ENCODE data around the gene KMT2C. TPM values are rescaled to one million over a fixed set of nuclear protein-coding genes. Genes with fewer than 3 reads are reported as not detected.

KMT2C gene
- total RNA-seq, 2 donors from 2014 or later, result 70.0 to 110 TPM

DNA sequence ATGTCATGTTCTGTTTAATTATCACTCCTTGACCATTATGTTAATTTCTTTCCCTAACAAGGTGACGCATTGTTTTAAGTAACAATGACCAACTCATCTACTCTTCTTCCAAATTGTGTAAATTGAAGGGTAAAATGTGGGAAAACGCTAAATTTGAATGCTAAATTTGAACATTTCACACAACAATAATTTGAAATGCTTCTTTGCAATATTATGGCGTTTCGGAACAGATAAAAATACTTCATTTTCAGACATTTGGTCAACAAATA lies 29.2 kb upstream of the KMT2C start:
- H3K4me3 ChIP-seq, result peak overlapping the region; percentile 100
- ATAC-seq (ENCODE audit: insufficient number of reproducible peaks, low FRiP score, low read depth) (no peak), DNase-seq (ENCODE audit: low spot score) (no peak)
- H3K27me3 ChIP-seq (replicated peaks; ENCODE audit: insufficient read depth), result no peaks in the 10 kb centered on the region
- H3K9me3 ChIP-seq, result no peaks in the 10 kb centered on the region
- peaks cover 11 to 14% of the 10 kb centered on the region in 2 donors for H3K4me1 ChIP-seq (ENCODE audit: control insufficient read depth in 1 of 2, low read depth in 2 of 2)
- TF ChIP-seq, protein P1, sequence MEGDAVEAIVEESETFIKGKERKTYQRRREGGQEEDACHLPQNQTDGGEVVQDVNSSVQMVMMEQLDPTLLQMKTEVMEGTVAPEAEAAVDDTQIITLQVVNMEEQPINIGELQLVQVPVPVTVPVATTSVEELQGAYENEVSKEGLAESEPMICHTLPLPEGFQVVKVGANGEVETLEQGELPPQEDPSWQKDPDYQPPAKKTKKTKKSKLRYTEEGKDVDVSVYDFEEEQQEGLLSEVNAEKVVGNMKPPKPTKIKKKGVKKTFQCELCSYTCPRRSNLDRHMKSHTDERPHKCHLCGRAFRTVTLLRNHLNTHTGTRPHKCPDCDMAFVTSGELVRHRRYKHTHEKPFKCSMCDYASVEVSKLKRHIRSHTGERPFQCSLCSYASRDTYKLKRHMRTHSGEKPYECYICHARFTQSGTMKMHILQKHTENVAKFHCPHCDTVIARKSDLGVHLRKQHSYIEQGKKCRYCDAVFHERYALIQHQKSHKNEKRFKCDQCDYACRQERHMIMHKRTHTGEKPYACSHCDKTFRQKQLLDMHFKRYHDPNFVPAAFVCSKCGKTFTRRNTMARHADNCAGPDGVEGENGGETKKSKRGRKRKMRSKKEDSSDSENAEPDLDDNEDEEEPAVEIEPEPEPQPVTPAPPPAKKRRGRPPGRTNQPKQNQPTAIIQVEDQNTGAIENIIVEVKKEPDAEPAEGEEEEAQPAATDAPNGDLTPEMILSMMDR (IDR thresholded peaks at IDR 0.05), result no peak
- peak overlapping the region; percentile 99 to 100 for H3K27ac ChIP-seq
- H3K36me3 ChIP-seq, result no peaks in the 10 kb centered on the region

DNA sequence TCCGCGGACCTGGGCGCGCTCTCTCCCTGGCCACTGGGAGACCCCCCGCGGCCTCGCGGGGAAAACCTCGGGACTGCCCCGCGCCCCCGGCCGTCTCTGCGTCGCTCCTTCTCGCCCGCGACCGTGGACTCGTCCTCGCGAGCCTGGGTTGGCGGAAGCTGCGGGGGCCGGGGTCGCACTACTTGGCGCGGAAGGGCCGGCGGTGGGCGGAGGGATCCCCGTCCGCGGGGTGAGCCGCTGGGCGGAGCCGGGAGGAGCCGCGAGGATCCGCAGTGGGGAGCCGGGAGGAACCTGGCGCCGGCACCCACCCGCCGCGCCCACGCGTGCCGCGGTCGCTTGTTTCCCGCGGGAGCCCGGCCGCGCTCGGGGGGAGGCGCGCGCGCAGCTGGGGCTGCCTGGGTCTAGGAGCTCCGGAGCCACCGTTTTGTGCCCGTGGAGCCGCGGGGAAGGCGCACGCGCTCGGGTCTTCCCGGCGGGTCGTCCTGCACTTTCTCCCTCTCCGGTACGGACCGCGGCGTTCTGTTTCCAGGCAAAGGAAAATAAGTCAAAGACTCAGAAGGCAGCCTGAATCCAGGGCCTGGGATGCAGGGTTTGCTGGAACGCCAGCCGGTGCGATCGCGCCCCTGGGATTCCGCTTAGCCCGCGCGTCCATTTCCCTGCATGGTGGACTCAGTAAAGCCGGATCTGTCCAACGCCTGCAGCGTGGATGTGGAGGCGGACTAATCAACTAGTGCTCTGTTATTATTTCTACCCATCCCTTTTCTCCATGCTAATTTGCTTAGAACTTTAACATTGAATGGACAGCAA lies 28.7 kb upstream of the KMT2C start:
- Histone ChIP-seq H3K4me3 (peak overlapping the region; percentile 100), H3K9me3 (no peaks in the 10 kb centered on the region), H3K36me3 (no peaks in the 10 kb centered on the region), H3K27me3 (replicated peaks; ENCODE audit: insufficient read depth) (no peaks in the 10 kb centered on the region), H3K27ac (peak overlapping the region; percentile 99 to 100), H3K4me1 (ENCODE audit: control insufficient read depth in 1 of 2, low read depth in 2 of 2) (peaks cover 11 to 14% of the 10 kb centered on the region in 2 donors)
- ATAC-seq (ENCODE audit: insufficient number of reproducible peaks, low FRiP score, low read depth) (peak; percentile 41), DNase-seq (ENCODE audit: low spot score) (peak; percentile 14)
- TF ChIP-seq, protein P1 (IDR thresholded peaks at IDR 0.05), result no peak

DNA sequence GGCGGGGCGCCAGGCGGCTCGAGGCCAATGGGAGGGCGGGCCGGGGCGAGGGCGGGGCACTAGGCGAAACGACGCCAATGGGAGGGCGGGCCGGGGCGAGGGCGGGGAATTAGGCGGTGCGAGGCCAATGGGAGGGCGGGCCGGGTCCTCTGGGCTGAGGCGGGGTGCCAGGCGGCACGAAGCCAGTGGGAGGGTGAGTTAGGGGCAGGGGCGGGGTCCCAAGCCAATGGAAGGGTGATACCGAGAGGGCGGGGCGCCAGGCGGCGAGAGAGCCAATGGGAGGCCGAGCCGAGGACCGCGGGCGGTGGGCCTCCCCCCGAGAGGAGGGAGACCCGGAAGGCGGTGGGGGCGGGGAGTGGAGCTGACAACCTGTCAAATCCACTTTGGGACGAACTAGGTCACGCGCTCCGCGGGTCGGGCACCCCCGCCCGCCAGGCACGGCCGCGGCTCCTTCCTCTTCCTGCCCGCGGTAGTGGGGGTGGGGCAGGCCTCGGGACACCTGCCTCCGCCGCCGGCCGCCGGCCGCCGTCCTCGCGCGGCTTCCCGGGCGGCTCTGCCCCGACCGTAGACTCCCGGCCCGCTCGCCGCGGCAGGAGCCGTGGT lies 28.0 kb upstream of the KMT2C start:
- no peaks in the 10 kb centered on the region for H3K27me3 ChIP-seq (replicated peaks; ENCODE audit: insufficient read depth)
- DNase-seq (ENCODE audit: low spot score), result peak; percentile 98
- no peaks in the 10 kb centered on the region for H3K9me3 ChIP-seq
- TF ChIP-seq, protein P1 (IDR thresholded peaks at IDR 0.05), result no peak
- peak; percentile 95 for ATAC-seq (ENCODE audit: insufficient number of reproducible peaks, low FRiP score, low read depth)
- peaks cover 11 to 14% of the 10 kb centered on the region in 2 donors for H3K4me1 ChIP-seq (ENCODE audit: control insufficient read depth in 1 of 2, low read depth in 2 of 2)
- H3K4me3 ChIP-seq, result peak overlapping the region; percentile 100
- no peaks in the 10 kb centered on the region for H3K36me3 ChIP-seq
- H3K27ac ChIP-seq, result peak overlapping the region; percentile 99 to 100

DNA sequence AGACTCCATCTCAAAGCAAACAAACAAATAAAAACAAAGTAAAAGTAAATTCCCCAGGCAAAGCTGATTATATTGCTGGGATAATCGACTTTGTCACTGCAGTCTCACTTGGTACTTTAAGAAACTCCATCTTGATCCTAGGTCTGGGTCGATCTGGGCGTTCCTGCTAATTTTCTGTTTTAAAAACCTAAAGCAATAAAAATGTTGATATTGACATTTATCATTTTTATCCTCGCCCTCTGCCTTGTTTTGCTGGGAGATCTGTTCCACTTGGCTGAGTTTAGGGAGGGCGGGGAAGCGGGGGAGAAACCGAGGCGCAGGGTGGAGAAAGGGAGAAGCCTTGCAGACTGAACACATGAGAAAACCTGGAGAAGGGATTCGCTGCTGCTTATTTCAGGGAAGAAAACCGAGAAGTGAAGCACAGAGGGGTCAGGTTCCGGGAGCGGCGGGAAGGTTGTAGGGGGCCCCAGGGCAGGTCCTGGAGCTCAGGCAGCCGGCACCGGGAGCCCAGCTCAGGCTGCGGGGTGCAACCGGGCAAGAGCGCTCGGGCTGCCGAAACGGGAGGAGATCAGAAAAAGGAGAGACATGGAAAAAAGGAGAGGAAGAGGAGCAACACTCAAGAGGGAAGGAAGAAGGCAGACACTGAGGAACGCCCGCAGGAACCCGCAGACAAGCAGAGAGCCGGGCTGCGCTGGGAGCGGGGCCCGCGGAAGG lies 27.3 kb upstream of the KMT2C start:
- Histone ChIP-seq H3K27ac (peak overlapping the region; percentile 88 to 95), H3K9me3 (no peaks in the 10 kb centered on the region), H3K4me3 (peak overlapping the region; percentile 97), H3K36me3 (no peaks in the 10 kb centered on the region), H3K27me3 (replicated peaks; ENCODE audit: insufficient read depth) (no peaks in the 10 kb centered on the region), H3K4me1 (ENCODE audit: control insufficient read depth in 1 of 2, low read depth in 2 of 2) (peaks cover 11 to 14% of the 10 kb centered on the region in 2 donors)
- DNase-seq (ENCODE audit: low spot score) (no peak), ATAC-seq (ENCODE audit: insufficient number of reproducible peaks, low FRiP score, low read depth) (peak; percentile 62)
- TF ChIP-seq, protein P1 (IDR thresholded peaks at IDR 0.05), result no peak

DNA sequence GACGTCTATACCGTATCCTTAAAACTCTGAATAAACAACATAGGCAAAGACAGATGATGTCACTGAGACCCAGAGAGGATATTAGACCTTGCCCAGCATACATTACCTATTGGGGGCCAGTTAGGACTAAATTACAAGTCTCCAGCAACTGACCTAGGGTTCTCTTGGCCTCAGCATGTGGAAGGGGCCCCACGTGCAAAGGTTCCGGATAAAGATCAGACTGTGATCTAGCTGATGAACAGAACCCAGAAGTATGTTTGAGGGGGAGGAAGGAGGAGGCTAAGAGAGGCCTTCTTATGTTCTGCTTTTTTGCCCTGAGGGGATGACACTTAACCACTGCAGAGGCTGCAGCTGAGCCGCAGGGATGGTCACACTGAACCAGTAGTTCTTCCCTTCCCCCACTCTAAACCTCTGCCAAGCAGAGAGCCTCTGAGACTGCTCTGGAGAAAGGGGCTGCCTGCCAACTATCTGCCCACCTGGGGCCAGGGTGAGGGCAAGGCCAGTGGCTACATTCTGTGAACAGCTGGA lies 24.0 kb upstream of the KMT2C start:
- Histone ChIP-seq H3K4me1 (ENCODE audit: control insufficient read depth in 1 of 2, low read depth in 2 of 2) (peaks cover 5 to 6% of the 10 kb centered on the region in 2 donors), H3K36me3 (no peaks in the 10 kb centered on the region), H3K27me3 (replicated peaks; ENCODE audit: insufficient read depth) (no peaks in the 10 kb centered on the region), H3K27ac (no peak overlapping the region), H3K4me3 (no peak overlapping the region), H3K9me3 (no peaks in the 10 kb centered on the region)
- no peak for ATAC-seq (ENCODE audit: insufficient number of reproducible peaks, low FRiP score, low read depth)
- TF ChIP-seq, protein P1 (IDR thresholded peaks at IDR 0.05), result no peak
- DNase-seq (ENCODE audit: low spot score), result no peak
